ENCODE data around the gene TRAPPC12.
"Not testable (repeated sequence)": the region's sequence is repeated elsewhere in the genome, so short reads cannot be mapped to it uniquely, and the experiment has no call there.

The TRAPPC12 gene

DNA sequence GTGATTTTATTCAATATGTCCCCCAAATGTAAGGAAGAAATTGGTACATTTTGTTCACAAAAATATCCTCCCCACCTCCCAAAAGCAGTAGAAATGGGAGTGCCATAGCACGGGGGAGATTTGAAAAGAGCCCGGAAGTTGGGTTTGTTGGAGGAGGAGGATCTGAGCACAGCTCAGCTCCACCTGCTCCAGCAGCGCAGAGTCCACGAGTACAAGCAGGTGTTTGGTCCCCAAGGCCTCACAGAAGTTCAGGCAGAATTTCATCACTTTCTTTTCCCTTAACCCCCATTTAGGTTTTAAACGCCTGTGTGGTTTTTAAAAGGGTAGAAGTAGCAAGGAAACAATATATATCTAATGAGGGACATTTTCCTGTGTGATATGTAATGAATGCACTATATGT lies 56.0 kb downstream of the TRAPPC12 start:
- no peaks in the 10 kb centered on the region for H3K9me3 ChIP-seq (ENCODE audit: control insufficient read depth in 5 of 5, low read length in 5 of 5)
- peaks cover 0 to 6% (median 3%) of the 10 kb centered on the region in 5 donors for H3K4me1 ChIP-seq (ENCODE audit: control insufficient read depth in 5 of 5, insufficient read depth in 5 of 5, low read length in 5 of 5)
- H3K27ac ChIP-seq (ENCODE audit: low read depth, low read length): no peak overlapping the region
- peaks cover 6 to 40% (median 30%) of the 10 kb centered on the region in 5 donors for H3K36me3 ChIP-seq (ENCODE audit: control insufficient read depth in 5 of 5, insufficient read depth in 5 of 5, low read length in 5 of 5)
- H3K9ac ChIP-seq (ENCODE audit: low read length in 5 of 5): no peak overlapping the region
- no peak overlapping the region for H3K4me3 ChIP-seq (ENCODE audit: low read depth in 1 of 5, low read length in 5 of 5)
- H3K27me3 ChIP-seq (ENCODE audit: control insufficient read depth in 5 of 5, insufficient read depth in 4 of 5, low read length in 5 of 5): no peaks in the 10 kb centered on the region

DNA sequence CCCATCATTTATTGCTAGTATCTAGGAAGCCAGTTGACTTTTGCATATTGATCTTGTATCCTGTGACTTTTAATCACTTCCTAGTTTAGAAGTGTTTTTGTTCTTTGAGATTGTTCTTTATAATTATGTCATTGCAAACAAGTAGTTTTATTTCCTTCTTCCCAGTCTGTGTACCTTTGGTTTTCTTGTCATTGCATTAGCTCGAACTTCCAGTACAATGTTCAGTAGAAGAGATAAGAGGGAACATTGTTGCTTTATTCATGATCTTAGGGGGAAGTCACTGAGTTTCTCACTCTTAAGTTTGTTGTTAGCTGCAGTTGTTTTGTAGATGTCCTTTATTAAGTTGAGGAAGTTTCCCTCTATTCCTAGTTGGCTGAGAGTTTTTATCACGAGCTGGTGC lies 61.0 kb downstream of the TRAPPC12 start:
- no peak overlapping the region for H3K4me3 ChIP-seq (ENCODE audit: low read depth in 1 of 5, low read length in 5 of 5)
- peaks cover 6 to 20% (median 17%) of the 10 kb centered on the region in 5 donors for H3K36me3 ChIP-seq (ENCODE audit: control insufficient read depth in 5 of 5, insufficient read depth in 5 of 5, low read length in 5 of 5)
- peak overlapping the region in 1 of 5 donors; percentile 11 for H3K9ac ChIP-seq (ENCODE audit: low read length in 5 of 5)
- no peak overlapping the region for H3K27ac ChIP-seq (ENCODE audit: low read depth, low read length)
- H3K27me3 ChIP-seq (ENCODE audit: control insufficient read depth in 5 of 5, insufficient read depth in 4 of 5, low read length in 5 of 5): no peaks in the 10 kb centered on the region
- peaks cover 0 to 8% (median 3%) of the 10 kb centered on the region in 5 donors for H3K4me1 ChIP-seq (ENCODE audit: control insufficient read depth in 5 of 5, insufficient read depth in 5 of 5, low read length in 5 of 5)
- no peaks in the 10 kb centered on the region for H3K9me3 ChIP-seq (ENCODE audit: control insufficient read depth in 5 of 5, low read length in 5 of 5)

DNA sequence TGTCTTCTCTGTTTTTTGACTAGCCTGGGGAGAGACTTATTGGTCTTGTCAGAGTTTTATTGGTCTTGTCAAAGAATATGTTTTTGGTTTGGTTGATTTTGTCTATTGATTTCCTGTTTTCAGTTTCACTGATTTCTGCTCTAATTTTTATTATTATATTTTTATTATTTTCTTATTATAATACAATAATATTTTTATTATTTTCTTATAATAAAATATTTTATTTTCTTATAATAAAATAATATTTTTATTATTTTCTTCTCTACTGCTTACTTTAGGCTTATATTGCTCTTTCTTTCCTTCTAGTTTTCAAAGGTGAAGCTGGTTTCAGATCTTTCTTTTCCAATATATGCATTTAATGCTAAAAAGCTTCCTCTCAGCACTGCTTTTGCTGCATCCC lies 62.0 kb downstream of the TRAPPC12 start:
- Histone ChIP-seq H3K4me3 (ENCODE audit: low read depth in 1 of 5, low read length in 5 of 5) (no peak overlapping the region), H3K27me3 (ENCODE audit: control insufficient read depth in 5 of 5, insufficient read depth in 4 of 5, low read length in 5 of 5) (no peaks in the 10 kb centered on the region), H3K36me3 (ENCODE audit: control insufficient read depth in 5 of 5, insufficient read depth in 5 of 5, low read length in 5 of 5) (peaks cover 10 to 30% (median 26%) of the 10 kb centered on the region in 5 donors), H3K27ac (ENCODE audit: low read depth, low read length) (no peak overlapping the region), H3K4me1 (ENCODE audit: control insufficient read depth in 5 of 5, insufficient read depth in 5 of 5, low read length in 5 of 5) (peaks cover 0 to 8% (median 3%) of the 10 kb centered on the region in 5 donors), H3K9me3 (ENCODE audit: control insufficient read depth in 5 of 5, low read length in 5 of 5) (no peaks in the 10 kb centered on the region), H3K9ac (ENCODE audit: low read length in 5 of 5) (no peak overlapping the region)

DNA sequence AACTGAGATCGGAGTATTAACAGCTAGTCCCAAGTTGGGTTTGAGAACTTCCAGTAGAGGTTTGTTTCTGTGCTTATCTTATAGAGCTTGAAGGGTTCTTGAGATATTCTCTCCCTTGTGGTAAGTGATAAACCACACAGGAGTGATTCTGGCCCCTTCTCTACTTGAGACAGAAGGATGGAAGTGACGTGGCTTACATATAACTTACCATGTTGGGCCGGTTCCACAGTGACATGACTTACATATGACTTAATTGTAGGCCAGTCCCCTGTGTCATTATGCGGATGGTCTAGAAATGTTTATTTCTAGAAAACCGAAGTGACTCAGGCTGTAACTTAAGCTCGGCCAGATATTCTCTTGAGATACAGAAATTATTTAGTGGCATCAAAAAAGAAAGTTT lies 62.7 kb downstream of the TRAPPC12 start:
- H3K27me3 ChIP-seq (ENCODE audit: control insufficient read depth in 5 of 5, insufficient read depth in 4 of 5, low read length in 5 of 5): no peaks in the 10 kb centered on the region
- no peak overlapping the region for H3K4me3 ChIP-seq (ENCODE audit: low read depth in 1 of 5, low read length in 5 of 5)
- peaks cover 10 to 37% (median 31%) of the 10 kb centered on the region in 5 donors for H3K36me3 ChIP-seq (ENCODE audit: control insufficient read depth in 5 of 5, insufficient read depth in 5 of 5, low read length in 5 of 5)
- H3K4me1 ChIP-seq (ENCODE audit: control insufficient read depth in 5 of 5, insufficient read depth in 5 of 5, low read length in 5 of 5): peaks cover 0 to 8% (median 4%) of the 10 kb centered on the region in 5 donors
- no peak overlapping the region for H3K9ac ChIP-seq (ENCODE audit: low read length in 5 of 5)
- no peaks in the 10 kb centered on the region for H3K9me3 ChIP-seq (ENCODE audit: control insufficient read depth in 5 of 5, low read length in 5 of 5)
- no peak overlapping the region for H3K27ac ChIP-seq (ENCODE audit: low read depth, low read length)

DNA sequence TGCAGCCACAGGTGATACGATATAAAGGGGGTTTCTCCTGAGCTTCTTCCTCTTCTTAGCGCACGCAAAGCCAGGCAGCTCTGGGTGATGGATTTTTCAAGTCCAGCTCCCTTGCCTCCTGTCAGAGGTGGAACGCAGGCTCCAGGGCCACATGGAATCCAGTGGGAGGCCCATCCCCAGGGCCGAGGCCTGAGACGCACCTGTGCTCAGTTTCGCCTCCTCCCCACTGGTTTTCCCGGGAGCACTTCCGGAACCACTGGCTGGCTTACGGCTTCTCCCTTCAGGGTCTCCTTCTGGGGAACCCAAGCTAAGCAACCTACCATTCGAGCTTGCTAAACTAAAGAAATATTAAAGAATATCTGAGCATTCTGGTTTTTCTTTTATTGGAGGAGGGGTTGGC lies 63.6 kb downstream of the TRAPPC12 start:
- Histone ChIP-seq H3K4me3 (ENCODE audit: low read depth in 1 of 5, low read length in 5 of 5) (no peak overlapping the region), H3K36me3 (ENCODE audit: control insufficient read depth in 5 of 5, insufficient read depth in 5 of 5, low read length in 5 of 5) (peaks cover 10 to 43% (median 36%) of the 10 kb centered on the region in 5 donors), H3K27me3 (ENCODE audit: control insufficient read depth in 5 of 5, insufficient read depth in 4 of 5, low read length in 5 of 5) (no peaks in the 10 kb centered on the region), H3K4me1 (ENCODE audit: control insufficient read depth in 5 of 5, insufficient read depth in 5 of 5, low read length in 5 of 5) (peaks cover 3 to 13% (median 12%) of the 10 kb centered on the region in 5 donors), H3K27ac (ENCODE audit: low read depth, low read length) (no peak overlapping the region), H3K9ac (ENCODE audit: low read length in 5 of 5) (no peak overlapping the region), H3K9me3 (ENCODE audit: control insufficient read depth in 5 of 5, low read length in 5 of 5) (no peaks in the 10 kb centered on the region)

DNA sequence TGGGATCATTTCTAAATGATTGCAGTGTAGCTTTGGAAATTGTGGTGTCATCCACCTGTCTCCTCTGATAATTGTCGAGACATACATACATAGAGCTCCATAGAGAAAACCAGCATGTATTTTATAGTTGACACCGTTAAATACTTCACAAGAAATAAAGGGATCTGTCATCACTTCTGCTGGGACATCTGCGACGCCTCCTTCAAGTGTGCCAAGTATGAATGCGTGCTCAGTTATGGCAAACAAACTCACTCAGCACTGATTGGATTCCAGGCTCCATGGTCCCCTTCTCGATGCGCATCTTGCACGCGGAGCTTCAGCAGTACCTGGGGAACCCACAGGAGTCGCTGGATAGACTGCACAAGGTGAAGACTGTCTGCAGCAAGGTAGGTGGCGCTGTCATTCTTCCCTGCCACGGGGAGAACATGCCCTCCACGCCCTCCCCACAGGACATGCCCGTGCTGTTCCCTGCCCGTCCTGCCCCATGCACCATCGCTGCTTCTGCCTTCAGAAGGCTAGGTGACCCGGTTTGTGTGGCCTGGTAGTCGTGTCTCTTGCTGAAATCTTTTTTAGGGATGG lies 64.1 kb downstream of the TRAPPC12 start:
- no peaks in the 10 kb centered on the region for H3K9me3 ChIP-seq (ENCODE audit: control insufficient read depth in 5 of 5, low read length in 5 of 5)
- H3K9ac ChIP-seq (ENCODE audit: low read length in 5 of 5): no peak overlapping the region
- no peak overlapping the region for H3K4me3 ChIP-seq (ENCODE audit: low read depth in 1 of 5, low read length in 5 of 5)
- peaks cover 4 to 17% (median 15%) of the 10 kb centered on the region in 5 donors for H3K4me1 ChIP-seq (ENCODE audit: control insufficient read depth in 5 of 5, insufficient read depth in 5 of 5, low read length in 5 of 5)
- no peak overlapping the region for H3K27ac ChIP-seq (ENCODE audit: low read depth, low read length)
- H3K27me3 ChIP-seq (ENCODE audit: control insufficient read depth in 5 of 5, insufficient read depth in 4 of 5, low read length in 5 of 5): no peaks in the 10 kb centered on the region
- H3K36me3 ChIP-seq (ENCODE audit: control insufficient read depth in 5 of 5, insufficient read depth in 5 of 5, low read length in 5 of 5): peaks cover 10 to 44% (median 36%) of the 10 kb centered on the region in 5 donors

DNA sequence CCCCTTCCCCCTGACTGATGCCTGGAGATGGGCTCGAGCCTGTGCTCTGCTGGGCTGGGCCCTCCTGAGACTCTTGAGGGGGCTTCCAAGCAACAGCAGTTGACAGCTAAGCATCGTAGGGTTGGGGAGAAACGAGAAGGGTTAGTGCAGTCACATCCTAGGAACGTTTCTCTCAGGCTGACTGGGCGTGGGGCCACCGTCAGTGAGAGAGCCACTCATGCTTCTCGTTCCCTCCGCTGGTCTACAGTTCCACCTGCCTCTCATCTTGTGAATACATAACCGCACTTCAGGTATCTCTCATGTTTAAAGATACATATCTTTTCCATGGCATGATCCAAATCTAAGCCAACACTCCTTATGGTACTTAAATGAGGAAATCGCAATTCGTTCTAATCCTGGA lies 66.4 kb downstream of the TRAPPC12 start:
- no peak overlapping the region for H3K9ac ChIP-seq (ENCODE audit: low read length in 5 of 5)
- no peaks in the 10 kb centered on the region for H3K27me3 ChIP-seq (ENCODE audit: control insufficient read depth in 5 of 5, insufficient read depth in 4 of 5, low read length in 5 of 5)
- peaks cover 6 to 21% (median 12%) of the 10 kb centered on the region in 5 donors for H3K4me1 ChIP-seq (ENCODE audit: control insufficient read depth in 5 of 5, insufficient read depth in 5 of 5, low read length in 5 of 5)
- no peak overlapping the region for H3K27ac ChIP-seq (ENCODE audit: low read depth, low read length)
- H3K9me3 ChIP-seq (ENCODE audit: control insufficient read depth in 5 of 5, low read length in 5 of 5): no peaks in the 10 kb centered on the region
- no peak overlapping the region for H3K4me3 ChIP-seq (ENCODE audit: low read depth in 1 of 5, low read length in 5 of 5)
- peaks cover 10 to 59% (median 44%) of the 10 kb centered on the region in 5 donors for H3K36me3 ChIP-seq (ENCODE audit: control insufficient read depth in 5 of 5, insufficient read depth in 5 of 5, low read length in 5 of 5)

DNA sequence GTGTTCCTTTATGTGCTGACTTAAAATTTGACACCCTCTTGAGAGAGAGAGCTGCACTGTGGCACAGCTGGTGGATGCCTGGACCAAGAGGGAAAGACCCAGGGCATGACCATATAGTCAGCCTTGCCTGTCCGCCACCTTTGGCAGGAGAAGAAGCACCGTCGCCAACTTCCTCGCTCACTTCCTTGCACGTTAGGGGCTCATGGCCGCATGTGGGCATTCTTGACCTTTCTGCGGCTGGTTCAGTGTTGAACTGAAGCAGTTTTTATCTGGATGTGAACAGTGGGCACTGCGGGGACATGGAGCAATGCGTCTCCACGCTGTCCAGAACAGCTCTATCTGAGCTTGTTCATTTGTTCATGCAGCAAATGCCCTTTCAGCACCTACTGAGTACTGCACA lies 66.9 kb downstream of the TRAPPC12 start:
- H3K36me3 ChIP-seq (ENCODE audit: control insufficient read depth in 5 of 5, insufficient read depth in 5 of 5, low read length in 5 of 5): peaks cover 10 to 62% (median 44%) of the 10 kb centered on the region in 5 donors
- H3K4me3 ChIP-seq (ENCODE audit: low read depth in 1 of 5, low read length in 5 of 5): no peak overlapping the region
- H3K9ac ChIP-seq (ENCODE audit: low read length in 5 of 5): no peak overlapping the region
- H3K27me3 ChIP-seq (ENCODE audit: control insufficient read depth in 5 of 5, insufficient read depth in 4 of 5, low read length in 5 of 5): no peaks in the 10 kb centered on the region
- peaks cover 6 to 19% (median 12%) of the 10 kb centered on the region in 5 donors for H3K4me1 ChIP-seq (ENCODE audit: control insufficient read depth in 5 of 5, insufficient read depth in 5 of 5, low read length in 5 of 5)
- H3K27ac ChIP-seq (ENCODE audit: low read depth, low read length): no peak overlapping the region
- no peaks in the 10 kb centered on the region for H3K9me3 ChIP-seq (ENCODE audit: control insufficient read depth in 5 of 5, low read length in 5 of 5)

DNA sequence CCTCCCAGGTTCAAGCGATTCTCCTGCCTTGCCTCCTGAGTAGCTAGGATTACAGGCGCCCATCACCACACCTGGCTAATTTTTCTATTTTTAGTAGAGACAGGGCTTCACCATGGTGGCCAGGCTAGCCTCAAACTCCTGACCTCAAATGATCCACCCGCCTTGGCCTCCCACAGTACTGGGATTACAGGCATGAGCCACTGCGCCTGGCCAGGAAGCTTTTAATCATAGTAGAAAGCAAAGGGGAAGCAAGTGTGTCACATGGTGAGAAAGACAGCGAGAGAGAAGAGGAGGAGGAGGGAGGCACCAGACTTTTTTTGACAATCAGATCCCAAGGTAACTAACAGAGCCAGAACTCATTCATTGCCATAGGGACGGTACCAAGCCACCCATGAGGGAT lies 67.7 kb downstream of the TRAPPC12 start:
- Histone ChIP-seq H3K4me1 (ENCODE audit: control insufficient read depth in 5 of 5, insufficient read depth in 5 of 5, low read length in 5 of 5) (peaks cover 6 to 19% (median 12%) of the 10 kb centered on the region in 5 donors), H3K36me3 (ENCODE audit: control insufficient read depth in 5 of 5, insufficient read depth in 5 of 5, low read length in 5 of 5) (peaks cover 10 to 69% (median 48%) of the 10 kb centered on the region in 5 donors)
- not testable (repeated sequence) for H3K9ac ChIP-seq (ENCODE audit: low read length in 5 of 5); H3K27ac ChIP-seq (ENCODE audit: low read depth, low read length); H3K27me3 ChIP-seq (ENCODE audit: control insufficient read depth in 5 of 5, insufficient read depth in 4 of 5, low read length in 5 of 5); H3K4me3 ChIP-seq (ENCODE audit: low read depth in 1 of 5, low read length in 5 of 5); H3K9me3 ChIP-seq (ENCODE audit: control insufficient read depth in 5 of 5, low read length in 5 of 5)

DNA sequence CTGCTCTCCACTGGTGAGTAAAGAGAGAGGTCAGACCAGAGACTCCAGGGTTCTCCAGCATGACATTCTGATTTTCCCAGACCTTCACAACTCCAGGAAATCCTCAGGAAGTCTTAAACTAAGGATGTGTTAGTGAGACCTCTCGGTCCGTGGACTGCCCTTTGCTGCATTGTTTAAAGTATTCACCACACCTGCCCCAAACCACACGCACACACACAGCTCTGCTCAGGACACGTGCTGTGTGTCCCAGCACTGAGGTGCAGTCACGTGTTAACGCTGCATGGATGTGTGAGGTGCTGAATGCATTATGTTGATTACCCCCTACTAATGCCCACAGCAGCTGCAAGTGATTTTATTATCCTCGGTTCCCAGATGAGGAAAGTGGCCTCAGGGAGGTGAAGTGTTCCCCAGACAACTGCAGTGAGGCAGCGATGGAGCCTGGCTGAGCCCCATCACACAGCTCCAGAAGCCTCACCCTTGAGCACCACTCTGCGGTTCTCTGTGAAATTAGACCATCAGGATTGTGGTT lies 68.4 kb downstream of the TRAPPC12 start:
- no peaks in the 10 kb centered on the region for H3K27me3 ChIP-seq (ENCODE audit: control insufficient read depth in 5 of 5, insufficient read depth in 4 of 5, low read length in 5 of 5)
- peak overlapping the region in 1 of 5 donors; percentile 36 for H3K4me3 ChIP-seq (ENCODE audit: low read depth in 1 of 5, low read length in 5 of 5)
- peak overlapping the region in 1 of 5 donors; percentile 10 for H3K9ac ChIP-seq (ENCODE audit: low read length in 5 of 5)
- H3K27ac ChIP-seq (ENCODE audit: low read depth, low read length): no peak overlapping the region
- peaks cover 10 to 69% (median 51%) of the 10 kb centered on the region in 5 donors for H3K36me3 ChIP-seq (ENCODE audit: control insufficient read depth in 5 of 5, insufficient read depth in 5 of 5, low read length in 5 of 5)
- H3K4me1 ChIP-seq (ENCODE audit: control insufficient read depth in 5 of 5, insufficient read depth in 5 of 5, low read length in 5 of 5): peaks cover 6 to 22% (median 13%) of the 10 kb centered on the region in 5 donors
- H3K9me3 ChIP-seq (ENCODE audit: control insufficient read depth in 5 of 5, low read length in 5 of 5): no peaks in the 10 kb centered on the region
